ENCODE results near the gene GRAPL.
"Not testable (repeated sequence)": the region's sequence is repeated elsewhere in the genome, so short reads cannot be mapped to it uniquely, and the experiment has no call there.

GRAPL gene

GRCh38 chr17:19189781-19190405 is 62.5 kb downstream of the GRAPL start:
- not testable (repeated sequence) for DNase-seq

DNA sequence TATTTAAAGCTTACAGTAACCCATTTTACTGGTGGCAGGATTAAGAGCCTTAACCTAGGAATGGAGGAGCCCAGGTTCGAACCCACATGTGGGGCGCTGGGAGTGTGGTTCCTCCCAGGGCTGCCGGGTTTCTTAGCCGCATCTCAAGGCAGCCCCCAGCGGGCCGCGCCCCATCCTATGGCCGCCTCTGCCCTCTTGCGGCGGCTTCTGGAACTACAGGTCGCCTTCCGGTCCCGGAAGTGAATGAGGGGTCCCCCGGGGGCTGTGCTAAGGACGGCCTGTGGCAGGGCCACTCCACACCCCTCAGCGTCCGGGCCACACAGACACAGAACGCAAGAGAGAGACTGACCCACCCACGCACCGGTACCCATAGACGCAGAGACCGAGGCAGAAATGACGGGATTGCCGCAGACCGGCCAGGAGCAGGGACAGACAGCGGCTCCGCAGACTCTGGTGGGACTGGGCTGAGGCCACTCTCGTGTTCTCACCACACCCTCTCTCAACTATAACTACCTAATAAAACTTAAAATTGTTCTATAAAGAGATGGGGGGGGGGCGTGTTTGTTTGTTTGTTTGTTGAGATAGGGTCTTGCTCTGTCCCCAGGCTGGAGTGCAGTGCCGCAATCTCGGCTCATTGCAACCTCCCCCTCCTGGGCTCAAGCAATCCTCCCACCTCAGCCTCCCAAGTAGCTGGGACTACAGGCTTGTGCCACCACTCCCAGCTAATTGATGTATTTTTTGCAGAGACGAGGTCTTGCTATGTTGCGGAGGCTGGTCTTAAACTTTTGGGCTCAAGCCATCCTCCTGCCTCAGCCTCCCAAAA is 69.2 kb downstream of the GRAPL start:
- not testable (repeated sequence) for DNase-seq

DNA sequence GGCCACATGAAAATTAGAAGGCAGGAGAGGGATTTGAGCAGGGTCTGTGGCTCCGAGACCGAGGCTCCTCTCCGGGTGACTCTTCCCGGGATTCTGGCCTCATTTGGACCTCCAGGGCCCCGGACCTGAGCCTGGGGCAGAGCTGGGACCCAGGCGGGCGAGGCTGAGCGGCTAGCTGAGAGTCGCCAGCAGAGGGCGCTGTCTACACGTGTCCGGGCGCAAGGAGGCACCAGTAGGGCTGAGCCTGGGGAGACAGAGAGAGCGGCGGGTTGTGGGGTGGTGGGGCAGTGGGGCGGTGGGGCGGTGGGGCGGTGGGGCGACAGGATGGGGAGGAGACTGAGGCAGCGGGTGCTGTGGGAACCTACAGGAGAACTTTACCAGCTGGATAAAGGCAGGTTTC is 75.1 kb downstream of the GRAPL start:
- DNase-seq, result not testable (repeated sequence)

DNA sequence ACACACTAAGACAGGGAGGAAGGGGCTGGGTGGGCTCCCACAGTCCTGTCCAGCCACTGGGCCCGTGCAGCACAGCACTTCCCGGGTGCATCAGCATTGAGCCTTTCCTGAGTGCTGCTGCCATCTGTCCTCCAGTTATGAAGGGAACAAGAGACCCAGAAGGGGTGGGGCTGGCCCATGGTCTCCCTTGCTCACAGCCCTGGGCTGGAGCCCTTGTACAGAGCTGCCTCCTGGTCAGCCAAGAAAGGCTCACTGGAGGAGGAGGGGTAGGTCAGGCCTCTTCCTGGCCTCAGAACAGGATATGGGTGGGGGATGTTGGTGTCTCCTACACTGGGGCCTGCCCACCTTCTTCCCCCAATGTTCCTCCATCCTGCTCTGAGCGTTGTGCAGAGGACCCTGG is 76.0 kb downstream of the GRAPL start:
- not testable (repeated sequence) for DNase-seq

Measured in NCI-H2171 (cell line).